CD14-positive monocyte (primary cell): Measurements from ENCODE around the gene AARS2. TPM values are rescaled to one million over a fixed set of nuclear protein-coding genes. Genes with fewer than 3 reads are reported as not detected.

Experiments used
- DNase-seq, 3 donors: peaks; one replicate each; pipeline ENCODE4 v3.0.0-alpha.2; 2011 to 2022
- H2AFZ ChIP-seq: 2 replicates; pipeline ENCODE4 v1.6.0; 2012; ENCODE audit warnings: mild to moderate bottlenecking, low read depth, low read length, inconsistent platforms; ENCODE audit not compliant: insufficient read depth, poor library complexity, severe bottlenecking
- H3K27ac ChIP-seq, 2 donors: 1 replicate in 1 of 2; 2 replicates in 1 of 2; pipeline ENCODE4 v1.5.1; 2012 to 2013; ENCODE audit warnings: low read length in 2 of 2, control low read depth in 1 of 2, inconsistent platforms in 1 of 2, low read depth in 1 of 2, mild to moderate bottlenecking in 1 of 2
- H3K27me3 ChIP-seq, 2 donors: one replicate each; pipeline versions ENCODE4 v1.6.0 to v1.6.1; 2011 to 2013; ENCODE audit warnings: low read length in 2 of 2; ENCODE audit not compliant: control insufficient read depth in 2 of 2, insufficient read depth in 2 of 2
- H3K36me3 ChIP-seq, 2 donors: replicated peaks in 1 of 2; 1 replicate in 1 of 2; 2 replicates in 1 of 2; pipeline versions ENCODE4 v1.5.1 to v1.6.1; 2012 to 2013; ENCODE audit warnings: low read length in 2 of 2, control low read depth in 1 of 2, inconsistent platforms in 1 of 2, mild to moderate bottlenecking in 1 of 2; ENCODE audit not compliant: insufficient read depth in 2 of 2, control insufficient read depth in 1 of 2
- H3K4me1 ChIP-seq, 2 donors: 1 replicate in 1 of 2; 2 replicates in 1 of 2; pipeline versions ENCODE4 v1.5.1 to v1.6.1; 2012 to 2013; ENCODE audit warnings: low read length in 2 of 2, control low read depth in 1 of 2, inconsistent platforms in 1 of 2, mild to moderate bottlenecking in 1 of 2, moderate library complexity in 1 of 2; ENCODE audit not compliant: insufficient read depth in 2 of 2, control insufficient read depth in 1 of 2
- H3K4me2 ChIP-seq: replicated peaks from 2 replicates; pipeline ENCODE3; 2012; ENCODE audit warnings: low read length, moderate library complexity, mild to moderate bottlenecking; ENCODE audit not compliant: poor library complexity, severe bottlenecking; ENCODE audit errors: extremely low read depth
- H3K4me3 ChIP-seq, 3 experiments: fragments of 200-600 bp in 1 of 3; sonication (generic) in 1 of 3; replicated peaks in 1 of 3; 1 replicate in 2 of 3; 2 replicates in 1 of 3; pipeline ENCODE4 v1.5.1; 2011 to 2013; ENCODE audit warnings: low read length in 3 of 3, mild to moderate bottlenecking in 3 of 3, control low read depth in 2 of 3, low read depth in 2 of 3, inconsistent platforms in 1 of 3, moderate library complexity in 1 of 3
- H3K79me2 ChIP-seq: 2 replicates; pipeline ENCODE4 v1.6.0; 2012; ENCODE audit warnings: mild to moderate bottlenecking, control low read depth, inconsistent platforms, low read length, moderate library complexity; ENCODE audit not compliant: insufficient read depth
- H3K9ac ChIP-seq: 2 replicates; pipeline ENCODE4 v1.6.0; 2017; ENCODE audit warnings: low read length, mild to moderate bottlenecking; ENCODE audit not compliant: insufficient read depth, poor library complexity, severe bottlenecking
- H3K9me3 ChIP-seq, 2 donors: replicated peaks in 1 of 2; 1 replicate in 1 of 2; 2 replicates in 1 of 2; pipeline versions ENCODE4 v1.5.1 to v1.6.1; 2012 to 2013; ENCODE audit warnings: low read length in 2 of 2, control low read depth in 1 of 2; ENCODE audit not compliant: control insufficient read depth in 1 of 2, insufficient read depth in 1 of 2
- H4K20me1 ChIP-seq: 2 replicates; pipeline ENCODE4 v1.6.0; 2012; ENCODE audit warnings: mild to moderate bottlenecking, low read length, control low read depth, moderate library complexity; ENCODE audit not compliant: insufficient read depth
- H3K27ac Mint-ChIP-seq, 7 donors: one replicate each; pipeline ENCODE4 v1.8.0; 2020; ENCODE audit warnings: mild to moderate bottlenecking in 7 of 7, mixed read lengths in 7 of 7, moderate library complexity in 6 of 7, inconsistent platforms in 2 of 7
- H3K27me3 Mint-ChIP-seq, 3 donors: one replicate each; pipeline ENCODE4 v1.8.0; 2021 to 2022; ENCODE audit warnings: low read depth in 3 of 3, mild to moderate bottlenecking in 3 of 3, mixed read lengths in 3 of 3, moderate library complexity in 3 of 3, inconsistent platforms in 1 of 3
- H3K36me3 Mint-ChIP-seq, 2 donors: one replicate each; pipeline ENCODE4 v1.8.0; 2020; ENCODE audit warnings: mixed read lengths in 2 of 2, inconsistent platforms in 1 of 2, mild to moderate bottlenecking in 1 of 2
- H3K4me1 Mint-ChIP-seq: one replicate; pipeline ENCODE4 v1.8.0; 2020; ENCODE audit warnings: mild to moderate bottlenecking, mixed read lengths
- H3K4me3 Mint-ChIP-seq, 2 donors: one replicate each; pipeline ENCODE4 v1.8.0; 2020; ENCODE audit warnings: mild to moderate bottlenecking in 2 of 2, mixed read lengths in 2 of 2, moderate library complexity in 1 of 2
- H3K9me3 Mint-ChIP-seq, 7 donors: one replicate each; pipeline ENCODE4 v1.8.0; 2020 to 2022; ENCODE audit warnings: mixed read lengths in 7 of 7, mild to moderate bottlenecking in 6 of 7, moderate library complexity in 6 of 7, inconsistent platforms in 2 of 7
- CTCF ChIP-seq: fragments of 200-600 bp; IDR thresholded peaks from one replicate; pipeline ENCODE4 v1.8.0; 2022; ENCODE audit warnings: antibody characterized with exemption, mild to moderate bottlenecking
- WGBS: methylation state at CpG from one replicate; pipeline ENCODE4 v1.1.5; 2013; ENCODE audit warnings: missing lambda C conversion rate; ENCODE audit not compliant: insufficient coverage; 5-methylcytosine and 5-hydroxymethylcytosine counted together
- intact Hi-C, 2 donors: fragments of 100-400 bp; cut with micrococcal nuclease; formaldehyde crosslinking; loops; one replicate each; pipeline versions ENCODE4 v1.15.0 to v1.15.1; 2023
- polyA plus RNA-seq, 3 donors: library from polyadenylated mRNA; depleted of rRNA in 1 of 3; unstranded in 2 of 3; stranded (reverse) in 1 of 3; fragments of 300-500 nt in 2 of 3; fragments of >200 nt in 1 of 3; fragmentation: Illumina TruSeq in 2 of 3; gene quantifications; 1 replicate in 2 of 3; 2 replicates in 1 of 3; pipeline ENCODE4 v1.2.3, GENCODE V29; 2012 to 2021

AARS2 gene
- polyA plus RNA-seq, 3 donors = 1.8 to 4.5 (median 3.2) TPM

DNA sequence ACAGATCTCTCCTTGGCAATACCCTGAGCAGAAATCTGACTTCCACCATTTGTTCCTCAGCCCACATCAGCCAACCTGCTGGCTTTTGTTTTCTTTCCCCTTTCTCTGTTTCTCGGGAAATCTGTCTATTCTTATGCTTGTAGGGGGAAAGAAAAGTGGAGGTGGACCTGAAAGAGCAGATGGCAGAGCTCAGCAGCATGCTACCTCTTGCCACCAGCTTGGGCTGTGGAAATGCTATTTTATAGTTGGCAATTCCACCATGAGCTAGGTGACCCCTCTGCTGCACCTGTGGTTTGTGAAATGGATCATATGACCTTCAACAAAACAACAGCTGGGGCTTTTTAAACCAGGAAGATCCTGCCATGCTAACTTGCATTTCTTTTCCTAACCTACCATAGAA lies 22.5 kb upstream of the AARS2 start:
- intact Hi-C loops = no loop called here

GRCh38 chr6:44333942-44334341 lies 20.8 kb upstream of the AARS2 start:
- H3K4me1 ChIP-seq = peaks cover 21 to 22% of the 10 kb centered on the region in 2 donors
- H3K27ac ChIP-seq = peak overlapping the region in 1 of 2 donors; percentile 70
- H3K9ac ChIP-seq = peak overlapping the region; percentile 12
- H3K4me3 ChIP-seq = no peak overlapping the region
- 30% methylated on average over 5 of the region's 5 CpGs for WGBS
- no peaks in the 10 kb centered on the region for H3K9me3 ChIP-seq
- TF ChIP-seq CTCF = no peak
- no peak overlapping the region for H2AFZ ChIP-seq
- DNase-seq = peak; percentile 60 to 84 (median 77)
- intact Hi-C loops = loop anchor here in 1 of 2 donors (5.0 kb wide), 1 partner anchor 237 kb away; no protein-coding TSS in a partner anchor
- no peaks in the 10 kb centered on the region for H4K20me1 ChIP-seq
- H3K4me2 ChIP-seq = no peak overlapping the region
- peaks cover 9 to 14% of the 10 kb centered on the region in 2 donors for H3K27me3 ChIP-seq
- H3K9me3 Mint-ChIP-seq = no peaks in the 10 kb centered on the region
- H3K36me3 ChIP-seq = no peaks in the 10 kb centered on the region
- H3K4me3 Mint-ChIP-seq = no peak overlapping the region
- no peaks in the 10 kb centered on the region for H3K79me2 ChIP-seq
- peaks cover 7 to 17% (median 8%) of the 10 kb centered on the region in 3 donors for H3K27me3 Mint-ChIP-seq
- peaks cover 21% of the 10 kb centered on the region for H3K4me1 Mint-ChIP-seq
- H3K27ac Mint-ChIP-seq = peak overlapping the region; percentile 16 to 88 (median 57)
- no peaks in the 10 kb centered on the region for H3K36me3 Mint-ChIP-seq

More for the DNA sequence above, 22.5 kb upstream of the AARS2 start:
- 40% methylated on average over 1 of the region's 1 CpG for WGBS
- Mint-ChIP-seq H3K36me3 (no peaks in the 10 kb centered on the region), H3K9me3 (no peaks in the 10 kb centered on the region), H3K27me3 (peaks cover 2 to 6% (median 3%) of the 10 kb centered on the region in 3 donors), H3K4me3 (no peak overlapping the region), H3K27ac (no peak overlapping the region), H3K4me1 (peaks cover 21% of the 10 kb centered on the region)
- Histone ChIP-seq H3K4me2 (no peak overlapping the region), H3K79me2 (no peaks in the 10 kb centered on the region), H3K4me3 (no peak overlapping the region), H3K27me3 (no peaks in the 10 kb centered on the region), H3K27ac (no peak overlapping the region), H2AFZ (no peak overlapping the region), H4K20me1 (no peaks in the 10 kb centered on the region), H3K9ac (no peak overlapping the region), H3K9me3 (no peaks in the 10 kb centered on the region), H3K4me1 (peaks cover 21 to 22% of the 10 kb centered on the region in 2 donors), H3K36me3 (no peaks in the 10 kb centered on the region)
- no peak for TF ChIP-seq CTCF
- no peak for DNase-seq
